H1 (cell line): Measurements from ENCODE around the gene NSL1. TPM values are rescaled to one million over a fixed set of nuclear protein-coding genes. Genes with fewer than 3 reads are reported as not detected.

Experiments
- CHD7 ChIP-seq: fragments of 300-600 bp; sonication (generic); IDR thresholded peaks from 2 replicates; pipeline ENCODE4 v1.7.1; 2012; ENCODE audit warnings: low read length, moderate library complexity, mild to moderate bottlenecking, inconsistent platforms; ENCODE audit not compliant: insufficient replicate concordance
- CTCF ChIP-seq, 3 experiments: IDR thresholded peaks; 1 replicate in 2 of 3; 2 replicates in 1 of 3; pipeline versions ENCODE4 v1.5.1 to v1.6.1; 2011; ENCODE audit warnings: low read length in 3 of 3, mild to moderate bottlenecking in 3 of 3, inconsistent platforms in 2 of 3, low read depth in 1 of 3, moderate library complexity in 1 of 3; ENCODE audit not compliant: insufficient read depth in 1 of 3; ENCODE audit errors: control extremely low read depth in 1 of 3
- EGR1 ChIP-seq: IDR thresholded peaks from 2 replicates; pipeline ENCODE4 v1.6.1; 2011; ENCODE audit warnings: low read depth, low read length, borderline replicate concordance
- EZH2 ChIP-seq: fragments of 200-600 bp; sonication (generic); IDR thresholded peaks from 2 replicates; pipeline ENCODE4 v1.7.1; 2012; ENCODE audit warnings: low read depth, mild to moderate bottlenecking, moderate library complexity, low read length, inconsistent platforms; ENCODE audit not compliant: severe bottlenecking
- KDM4A ChIP-seq: IDR thresholded peaks from one replicate; pipeline ENCODE4 v1.7.1; 2012; ENCODE audit warnings: low read depth, mild to moderate bottlenecking, moderate library complexity, low read length, inconsistent platforms; ENCODE audit not compliant: severe bottlenecking
- KDM5A ChIP-seq: fragments of 200-600 bp; IDR thresholded peaks from 2 replicates; pipeline ENCODE4 v1.7.1; 2012; ENCODE audit warnings: mild to moderate bottlenecking, low read length, inconsistent platforms, mixed read lengths
- MAX ChIP-seq: IDR thresholded peaks from 2 replicates; pipeline ENCODE4 v1.6.1; 2012; ENCODE audit warnings: inconsistent platforms
- polyA plus RNA-seq, 7 experiments: library from polyadenylated mRNA; depleted of rRNA in 3 of 7; stranded (reverse) in 5 of 7; unstranded in 2 of 7; fragments of >200 nt in 5 of 7; fragments of 200-250 nt in 2 of 7; gene quantifications; 1 replicate in 5 of 7; 2 replicates in 1 of 7; 4 replicates in 1 of 7; pipeline versions ENCODE4 v1.2.1 to v1.2.3, GENCODE V29; 2011 to 2013; ENCODE audit warnings: missing spikeins in 2 of 7, mixed read lengths in 2 of 7
- total RNA-seq: library from RNA; stranded (reverse); fragmentation: NEBNext Ultra II Directional; extraction: Animal tissue kit (Norgen Biotek cat#: 25700); gene quantifications from 2 replicates; pipeline ENCODE4 v1.2.1, GENCODE V29; 2021

NSL1 gene
- total and polyA plus RNA-seq, 2 of the 8 experiments (the other 6 are each of a cell fraction or from before 2014, with no cell fraction given), result 25.4 to 51.7 TPM

GRCh38 chr1:212752934-212753497 is 38.6 kb downstream of the NSL1 start (continued):
- TF ChIP-seq CHD7 (no peak), CTCF (IDR thresholded peaks at IDR 0.05; ENCODE audit: control extremely low read depth in 1 of 3, insufficient read depth in 1 of 3, low read depth in 1 of 3, low read length in 3 of 3) (no peak), EZH2 (no peak), KDM4A (no peak), EGR1 (no peak), KDM5A (no peak), MAX (no peak)
